ENCODE data around the gene UCKL1.
"Not testable (repeated sequence)": the region's sequence is repeated elsewhere in the genome, so short reads cannot be mapped to it uniquely, and the experiment has no call there.

Gene UCKL1

DNA sequence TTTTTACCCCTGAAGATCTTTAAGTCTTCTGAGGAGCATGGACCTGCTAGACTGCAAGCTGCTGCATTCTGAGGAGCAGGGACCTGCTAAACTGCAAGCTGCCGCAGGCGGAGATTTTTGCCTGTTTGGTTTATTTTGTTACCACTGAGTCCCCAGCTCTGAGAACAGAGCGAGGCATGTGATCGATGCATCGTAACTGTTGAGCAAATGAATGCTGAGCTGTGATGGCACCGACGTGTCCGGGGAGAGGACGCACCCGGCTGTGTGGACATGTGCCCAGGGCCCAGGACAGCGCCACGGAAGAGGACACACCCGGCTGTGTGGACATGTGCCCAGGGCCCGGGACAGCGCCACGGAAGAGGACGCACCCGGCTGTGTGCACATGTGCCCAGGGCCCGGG, 37.1 kb downstream of the UCKL1 start:
- TF ChIP-seq ELF4 (IDR thresholded peaks at IDR 0.05), result no peak
- TF ChIP-seq FOXK2 (IDR thresholded peaks at IDR 0.05), result no peak
- no peak for TF ChIP-seq LEF1 (IDR thresholded peaks at IDR 0.05; ENCODE audit: borderline replicate concordance)
- TF ChIP-seq, protein P1, sequence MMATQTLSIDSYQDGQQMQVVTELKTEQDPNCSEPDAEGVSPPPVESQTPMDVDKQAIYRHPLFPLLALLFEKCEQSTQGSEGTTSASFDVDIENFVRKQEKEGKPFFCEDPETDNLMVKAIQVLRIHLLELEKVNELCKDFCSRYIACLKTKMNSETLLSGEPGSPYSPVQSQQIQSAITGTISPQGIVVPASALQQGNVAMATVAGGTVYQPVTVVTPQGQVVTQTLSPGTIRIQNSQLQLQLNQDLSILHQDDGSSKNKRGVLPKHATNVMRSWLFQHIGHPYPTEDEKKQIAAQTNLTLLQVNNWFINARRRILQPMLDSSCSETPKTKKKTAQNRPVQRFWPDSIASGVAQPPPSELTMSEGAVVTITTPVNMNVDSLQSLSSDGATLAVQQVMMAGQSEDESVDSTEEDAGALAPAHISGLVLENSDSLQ (IDR thresholded peaks at IDR 0.05), result no peak
- no peak for TF ChIP-seq BHLHE40 (IDR thresholded peaks at IDR 0.05; ENCODE audit: borderline replicate concordance)
- no peak for TF ChIP-seq SP1 (IDR thresholded peaks at IDR 0.05)
- TF ChIP-seq CTBP1 (IDR thresholded peaks at IDR 0.05; ENCODE audit: borderline replicate concordance), result no peak
- no peak for TF ChIP-seq FOXM1 (IDR thresholded peaks at IDR 0.05; ENCODE audit: borderline replicate concordance)
- no peak for TF ChIP-seq HDGF (IDR thresholded peaks at IDR 0.05; ENCODE audit: borderline replicate concordance)
- no peak for TF ChIP-seq ZNF384 (IDR thresholded peaks at IDR 0.05)
- no peak for TF ChIP-seq NFRKB (IDR thresholded peaks at IDR 0.05)
- TF ChIP-seq SUZ12 (IDR thresholded peaks at IDR 0.05), result no peak
- TF ChIP-seq ARNT (IDR thresholded peaks at IDR 0.05), result no peak
- TF ChIP-seq TARDBP (IDR thresholded peaks at IDR 0.05), result no peak
- ChIA-PET POLR2A (no interaction called here), CTCF (no interaction called here)
- DNase-seq (ENCODE audit: extremely low spot score), result no peak

DNA sequence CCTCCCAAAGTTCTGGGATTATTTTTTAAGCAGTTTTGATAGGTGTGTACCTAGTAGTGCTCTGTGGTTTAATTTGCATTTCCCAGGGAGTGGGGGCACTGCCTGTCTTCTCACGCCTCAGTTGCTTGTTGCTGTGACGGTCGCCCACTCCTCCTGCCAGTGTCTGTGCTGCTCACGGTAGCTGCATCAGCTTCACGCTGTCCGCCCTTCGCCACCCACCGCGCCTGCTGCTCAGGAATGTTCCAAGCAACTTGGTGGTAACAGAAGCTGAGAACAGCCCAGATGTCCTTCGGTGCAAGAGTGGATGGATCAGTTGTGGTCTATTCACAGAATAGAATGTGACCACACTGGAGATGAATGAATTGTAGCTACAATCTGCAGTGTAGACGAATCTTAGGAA, 38.4 kb downstream of the UCKL1 start:
- CTCF ChIA-PET, result interaction anchor here (0.5 kb wide), 1 partner anchor 12 kb away, joined by 4 read pairs; no protein-coding TSS in a partner anchor

DNA sequence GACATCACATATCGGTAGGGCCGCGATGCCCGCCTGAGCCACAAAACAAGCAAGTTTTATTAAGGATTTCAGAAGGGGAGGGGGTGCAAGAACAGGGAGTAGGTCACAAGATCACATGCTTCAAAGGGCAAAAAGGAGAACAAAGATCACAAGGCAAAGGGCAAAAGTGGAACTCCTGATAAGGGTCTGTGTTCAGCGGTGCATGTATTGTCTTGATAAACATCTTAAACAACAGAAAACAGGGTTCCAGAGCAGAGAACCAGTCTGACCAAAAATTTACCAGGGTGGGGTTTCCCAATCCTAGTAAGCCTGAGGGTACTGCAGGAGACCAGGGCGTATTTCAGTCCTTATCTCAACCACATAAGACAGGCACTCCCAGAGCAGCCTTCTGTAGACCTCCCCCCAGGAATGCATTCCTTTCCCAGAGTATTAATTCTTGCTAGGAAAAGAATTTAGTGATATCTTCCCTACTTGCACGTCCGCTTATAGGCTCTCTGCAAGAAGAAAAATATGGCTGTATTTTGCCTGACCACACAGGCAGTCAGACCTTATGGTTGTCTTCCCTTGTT, 39.8 kb downstream of the UCKL1 start:
- CTCF ChIA-PET; POLR2A ChIA-PET; DNase-seq (ENCODE audit: extremely low spot score): not testable (repeated sequence)

More for the DNA sequence above, 38.4 kb downstream of the UCKL1 start:
- DNase-seq (ENCODE audit: extremely low spot score), result no peak
- POLR2A ChIA-PET, result no interaction called here
- TF ChIP-seq NFRKB (IDR thresholded peaks at IDR 0.05) (no peak), FOXK2 (IDR thresholded peaks at IDR 0.05) (no peak), L3MBTL2 (conservative IDR thresholded peaks at IDR 0.05) (no peak), LEF1 (IDR thresholded peaks at IDR 0.05; ENCODE audit: borderline replicate concordance) (no peak), BHLHE40 (IDR thresholded peaks at IDR 0.05; ENCODE audit: borderline replicate concordance) (no peak), SP1 (IDR thresholded peaks at IDR 0.05) (no peak), ARNT (IDR thresholded peaks at IDR 0.05) (no peak), CTBP1 (IDR thresholded peaks at IDR 0.05; ENCODE audit: borderline replicate concordance) (no peak), SUZ12 (IDR thresholded peaks at IDR 0.05) (no peak), FOXM1 (IDR thresholded peaks at IDR 0.05; ENCODE audit: borderline replicate concordance) (no peak), ZNF384 (IDR thresholded peaks at IDR 0.05) (no peak), HDGF (IDR thresholded peaks at IDR 0.05; ENCODE audit: borderline replicate concordance) (no peak), FOXA1 (IDR thresholded peaks at IDR 0.05) (no peak), ELF4 (IDR thresholded peaks at IDR 0.05) (no peak), TARDBP (IDR thresholded peaks at IDR 0.05) (no peak)
- TF ChIP-seq, protein P1 (IDR thresholded peaks at IDR 0.05), result no peak

DNA sequence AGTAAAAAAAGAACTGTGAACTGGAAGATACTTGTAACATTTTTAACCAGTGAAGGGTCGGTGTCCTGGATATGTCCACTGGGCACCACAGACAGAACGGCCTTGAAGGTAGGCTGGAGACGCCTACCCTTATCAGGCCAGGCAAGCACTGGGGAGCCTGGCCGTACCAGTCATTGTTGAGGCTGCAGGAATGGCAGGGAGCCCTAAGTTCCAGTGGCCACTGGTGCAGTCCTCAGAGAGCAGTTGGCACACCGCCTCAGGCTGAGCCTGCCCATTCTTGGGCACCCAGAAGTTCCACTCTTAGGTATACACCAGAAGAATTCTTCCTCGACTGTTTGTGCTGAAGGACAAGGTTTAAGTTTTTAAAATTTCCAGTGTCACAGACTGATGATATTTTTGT, 40.7 kb downstream of the UCKL1 start:
- TF ChIP-seq CTBP1 (IDR thresholded peaks at IDR 0.05; ENCODE audit: borderline replicate concordance) (no peak), TARDBP (IDR thresholded peaks at IDR 0.05) (no peak), ELF4 (IDR thresholded peaks at IDR 0.05) (no peak), SUZ12 (IDR thresholded peaks at IDR 0.05) (no peak), SP1 (IDR thresholded peaks at IDR 0.05) (no peak), BHLHE40 (IDR thresholded peaks at IDR 0.05; ENCODE audit: borderline replicate concordance) (no peak), HDGF (IDR thresholded peaks at IDR 0.05; ENCODE audit: borderline replicate concordance) (no peak), FOXM1 (IDR thresholded peaks at IDR 0.05; ENCODE audit: borderline replicate concordance) (no peak), ARNT (IDR thresholded peaks at IDR 0.05) (no peak), FOXA1 (IDR thresholded peaks at IDR 0.05) (no peak), LEF1 (IDR thresholded peaks at IDR 0.05; ENCODE audit: borderline replicate concordance) (no peak), NFRKB (IDR thresholded peaks at IDR 0.05) (no peak), FOXK2 (IDR thresholded peaks at IDR 0.05) (no peak), L3MBTL2 (conservative IDR thresholded peaks at IDR 0.05) (no peak), ZNF384 (IDR thresholded peaks at IDR 0.05) (no peak)
- TF ChIP-seq, protein P1 (IDR thresholded peaks at IDR 0.05), result no peak
- ChIA-PET CTCF (no interaction called here), POLR2A (no interaction called here)
- no peak for DNase-seq (ENCODE audit: extremely low spot score)

DNA sequence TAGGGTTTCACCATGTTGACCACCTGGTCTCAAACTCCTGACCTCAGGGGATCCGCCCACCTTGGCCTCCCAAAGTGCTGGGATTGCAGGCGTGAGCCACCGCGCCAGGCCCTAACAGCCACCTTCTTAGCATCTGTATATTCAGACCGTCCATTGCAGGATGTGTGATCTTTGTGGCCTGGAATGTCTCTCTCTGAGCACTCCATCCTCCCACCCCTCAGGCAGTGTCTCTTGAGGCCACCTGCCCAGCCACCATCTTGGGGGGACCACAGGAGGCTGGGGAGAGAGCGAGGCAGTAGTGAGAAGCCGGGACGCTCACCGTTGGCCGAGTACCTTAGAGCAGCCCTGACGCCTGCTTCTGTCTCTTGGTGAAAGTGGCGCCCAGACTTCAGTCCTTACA, 42.4 kb downstream of the UCKL1 start:
- POLR2A ChIA-PET, result no interaction called here
- CTCF ChIA-PET, result no interaction called here
- TF ChIP-seq SP1 (IDR thresholded peaks at IDR 0.05), result no peak
- TF ChIP-seq, protein P1 (IDR thresholded peaks at IDR 0.05), result no peak
- no peak for TF ChIP-seq L3MBTL2 (conservative IDR thresholded peaks at IDR 0.05)
- no peak for TF ChIP-seq SUZ12 (IDR thresholded peaks at IDR 0.05)
- TF ChIP-seq NFRKB (IDR thresholded peaks at IDR 0.05), result no peak
- TF ChIP-seq FOXK2 (IDR thresholded peaks at IDR 0.05), result no peak
- no peak for TF ChIP-seq ZNF384 (IDR thresholded peaks at IDR 0.05)
- TF ChIP-seq FOXA1 (IDR thresholded peaks at IDR 0.05), result no peak
- TF ChIP-seq BHLHE40 (IDR thresholded peaks at IDR 0.05; ENCODE audit: borderline replicate concordance), result no peak
- TF ChIP-seq ARNT (IDR thresholded peaks at IDR 0.05), result no peak
- TF ChIP-seq TARDBP (IDR thresholded peaks at IDR 0.05), result no peak
- no peak for TF ChIP-seq CTBP1 (IDR thresholded peaks at IDR 0.05; ENCODE audit: borderline replicate concordance)
- TF ChIP-seq LEF1 (IDR thresholded peaks at IDR 0.05; ENCODE audit: borderline replicate concordance), result no peak
- no peak for TF ChIP-seq HDGF (IDR thresholded peaks at IDR 0.05; ENCODE audit: borderline replicate concordance)
- TF ChIP-seq ELF4 (IDR thresholded peaks at IDR 0.05), result no peak
- no peak for TF ChIP-seq FOXM1 (IDR thresholded peaks at IDR 0.05; ENCODE audit: borderline replicate concordance)
- DNase-seq (ENCODE audit: extremely low spot score), result no peak
